ENCODE data around the gene LIME1.

The LIME1 gene

GRCh38 chr20:63751471-63752271 is 15.2 kb downstream of the LIME1 start:
- Histone ChIP-seq H3K4me3 (ENCODE audit: low read length) (no peak overlapping the region), H3K27me3 (replicated peaks; ENCODE audit: control insufficient read depth, insufficient read depth, low read length) (peaks cover 5% of the 10 kb centered on the region), H3K4me1 (ENCODE audit: control insufficient read depth, insufficient read depth, low read length) (no peaks in the 10 kb centered on the region), H3K9me3 (ENCODE audit: control insufficient read depth, low read length) (no peaks in the 10 kb centered on the region), H3K36me3 (ENCODE audit: control insufficient read depth, insufficient read depth, low read length, severe bottlenecking) (no peaks in the 10 kb centered on the region), H3K9ac (ENCODE audit: low read length) (no peak overlapping the region)
- no peak for DNase-seq (ENCODE audit: low read depth)

- H3K4me3 ChIP-seq (ENCODE audit: low read length), result no peak overlapping the region
- H3K27me3 ChIP-seq (replicated peaks; ENCODE audit: control insufficient read depth, insufficient read depth, low read length), result peaks cover 8% of the 10 kb centered on the region
- no peaks in the 10 kb centered on the region for H3K9me3 ChIP-seq (ENCODE audit: control insufficient read depth, low read length)
- no peaks in the 10 kb centered on the region for H3K4me1 ChIP-seq (ENCODE audit: control insufficient read depth, insufficient read depth, low read length)
- H3K9ac ChIP-seq (ENCODE audit: low read length), result no peak overlapping the region
- H3K36me3 ChIP-seq (ENCODE audit: control insufficient read depth, insufficient read depth, low read length, severe bottlenecking), result no peaks in the 10 kb centered on the region
- no peak for DNase-seq (ENCODE audit: low read depth)
Measured at GRCh38 chr20:63752411-63753101, 16.1 kb downstream of the LIME1 start.

GRCh38 chr20:63753381-63753780 is 16.9 kb downstream of the LIME1 start:
- H3K9ac ChIP-seq (ENCODE audit: low read length), result no peak overlapping the region
- no peaks in the 10 kb centered on the region for H3K36me3 ChIP-seq (ENCODE audit: control insufficient read depth, insufficient read depth, low read length, severe bottlenecking)
- H3K4me3 ChIP-seq (ENCODE audit: low read length), result no peak overlapping the region
- H3K4me1 ChIP-seq (ENCODE audit: control insufficient read depth, insufficient read depth, low read length), result no peaks in the 10 kb centered on the region
- no peaks in the 10 kb centered on the region for H3K9me3 ChIP-seq (ENCODE audit: control insufficient read depth, low read length)
- peaks cover 8% of the 10 kb centered on the region for H3K27me3 ChIP-seq (replicated peaks; ENCODE audit: control insufficient read depth, insufficient read depth, low read length)
- DNase-seq (ENCODE audit: low read depth), result no peak

GRCh38 chr20:63754008-63754407 is 17.5 kb downstream of the LIME1 start:
- DNase-seq (ENCODE audit: low read depth), result no peak
- H3K9me3 ChIP-seq (ENCODE audit: control insufficient read depth, low read length), result no peaks in the 10 kb centered on the region
- peaks cover 8% of the 10 kb centered on the region for H3K27me3 ChIP-seq (replicated peaks; ENCODE audit: control insufficient read depth, insufficient read depth, low read length)
- no peak overlapping the region for H3K9ac ChIP-seq (ENCODE audit: low read length)
- no peaks in the 10 kb centered on the region for H3K4me1 ChIP-seq (ENCODE audit: control insufficient read depth, insufficient read depth, low read length)
- H3K36me3 ChIP-seq (ENCODE audit: control insufficient read depth, insufficient read depth, low read length, severe bottlenecking), result no peaks in the 10 kb centered on the region
- no peak overlapping the region for H3K4me3 ChIP-seq (ENCODE audit: low read length)

GRCh38 chr20:63755933-63756647 is 19.6 kb downstream of the LIME1 start:
- no peaks in the 10 kb centered on the region for H3K9me3 ChIP-seq (ENCODE audit: control insufficient read depth, low read length)
- H3K4me3 ChIP-seq (ENCODE audit: low read length), result no peak overlapping the region
- H3K36me3 ChIP-seq (ENCODE audit: control insufficient read depth, insufficient read depth, low read length, severe bottlenecking), result no peaks in the 10 kb centered on the region
- no peak for DNase-seq (ENCODE audit: low read depth)
- peaks cover 8% of the 10 kb centered on the region for H3K27me3 ChIP-seq (replicated peaks; ENCODE audit: control insufficient read depth, insufficient read depth, low read length)
- no peak overlapping the region for H3K9ac ChIP-seq (ENCODE audit: low read length)
- H3K4me1 ChIP-seq (ENCODE audit: control insufficient read depth, insufficient read depth, low read length), result no peaks in the 10 kb centered on the region

- H3K9ac ChIP-seq (ENCODE audit: low read length), result no peak overlapping the region
- DNase-seq (ENCODE audit: low read depth), result no peak
- H3K27me3 ChIP-seq (replicated peaks; ENCODE audit: control insufficient read depth, insufficient read depth, low read length), result peaks cover 8% of the 10 kb centered on the region
- no peaks in the 10 kb centered on the region for H3K36me3 ChIP-seq (ENCODE audit: control insufficient read depth, insufficient read depth, low read length, severe bottlenecking)
- H3K9me3 ChIP-seq (ENCODE audit: control insufficient read depth, low read length), result no peaks in the 10 kb centered on the region
- no peak overlapping the region for H3K4me3 ChIP-seq (ENCODE audit: low read length)
- no peaks in the 10 kb centered on the region for H3K4me1 ChIP-seq (ENCODE audit: control insufficient read depth, insufficient read depth, low read length)
Measured at GRCh38 chr20:63756648-63756991, 20.2 kb downstream of the LIME1 start.

GRCh38 chr20:63758152-63758551 is 21.7 kb downstream of the LIME1 start:
- no peak overlapping the region for H3K9ac ChIP-seq (ENCODE audit: low read length)
- no peaks in the 10 kb centered on the region for H3K36me3 ChIP-seq (ENCODE audit: control insufficient read depth, insufficient read depth, low read length, severe bottlenecking)
- peaks cover 8% of the 10 kb centered on the region for H3K27me3 ChIP-seq (replicated peaks; ENCODE audit: control insufficient read depth, insufficient read depth, low read length)
- DNase-seq (ENCODE audit: low read depth), result no peak
- H3K4me1 ChIP-seq (ENCODE audit: control insufficient read depth, insufficient read depth, low read length), result no peaks in the 10 kb centered on the region
- H3K4me3 ChIP-seq (ENCODE audit: low read length), result no peak overlapping the region
- H3K9me3 ChIP-seq (ENCODE audit: control insufficient read depth, low read length), result no peaks in the 10 kb centered on the region

GRCh38 chr20:63759377-63759901 is 23.0 kb downstream of the LIME1 start:
- Histone ChIP-seq H3K9ac (ENCODE audit: low read length) (no peak overlapping the region), H3K9me3 (ENCODE audit: control insufficient read depth, low read length) (no peaks in the 10 kb centered on the region)

GRCh38 chr20:63765082-63765873 is 28.8 kb downstream of the LIME1 start:
- Histone ChIP-seq H3K4me3 (ENCODE audit: low read length) (no peak overlapping the region), H3K27me3 (replicated peaks; ENCODE audit: control insufficient read depth, insufficient read depth, low read length) (no peaks in the 10 kb centered on the region), H3K9me3 (ENCODE audit: control insufficient read depth, low read length) (no peaks in the 10 kb centered on the region), H3K4me1 (ENCODE audit: control insufficient read depth, insufficient read depth, low read length) (no peaks in the 10 kb centered on the region), H3K9ac (ENCODE audit: low read length) (no peak overlapping the region), H3K36me3 (ENCODE audit: control insufficient read depth, insufficient read depth, low read length, severe bottlenecking) (no peaks in the 10 kb centered on the region)
- DNase-seq (ENCODE audit: low read depth), result no peak

More at GRCh38 chr20:63759377-63759901, 23.0 kb downstream of the LIME1 start:
- no peaks in the 10 kb centered on the region for H3K4me1 ChIP-seq (ENCODE audit: control insufficient read depth, insufficient read depth, low read length)
- H3K27me3 ChIP-seq (replicated peaks; ENCODE audit: control insufficient read depth, insufficient read depth, low read length), result peaks cover 8% of the 10 kb centered on the region
- no peak overlapping the region for H3K4me3 ChIP-seq (ENCODE audit: low read length)
- H3K36me3 ChIP-seq (ENCODE audit: control insufficient read depth, insufficient read depth, low read length, severe bottlenecking), result no peaks in the 10 kb centered on the region
- no peak for DNase-seq (ENCODE audit: low read depth)

GRCh38 chr20:63765902-63766301 is 29.4 kb downstream of the LIME1 start:
- Histone ChIP-seq H3K4me1 (ENCODE audit: control insufficient read depth, insufficient read depth, low read length) (no peaks in the 10 kb centered on the region), H3K4me3 (ENCODE audit: low read length) (no peak overlapping the region), H3K36me3 (ENCODE audit: control insufficient read depth, insufficient read depth, low read length, severe bottlenecking) (no peaks in the 10 kb centered on the region), H3K9me3 (ENCODE audit: control insufficient read depth, low read length) (no peaks in the 10 kb centered on the region), H3K9ac (ENCODE audit: low read length) (no peak overlapping the region), H3K27me3 (replicated peaks; ENCODE audit: control insufficient read depth, insufficient read depth, low read length) (no peaks in the 10 kb centered on the region)
- DNase-seq (ENCODE audit: low read depth), result no peak

All from adipocyte (in vitro differentiated cells).